Activated CD8-positive, alpha-beta T cell treated with anti-CD3 and anti-CD28 coated beads, Interleukin-2, amount 10 ng/mL, durations not matched to agents 7 days and 5 days (primary cell): Measurements from ENCODE around the gene HS3ST3A1. TPM values are rescaled to one million over a fixed set of nuclear protein-coding genes. Genes with fewer than 3 reads are reported as not detected.
"Not testable (repeated sequence)": the region's sequence is repeated elsewhere in the genome, so short reads cannot be mapped to it uniquely, and the experiment has no call there.

Experiments used
- ATAC-seq: fragments of 150-1000 bp; cut with Tn5 transposase; one replicate; pipeline ENCODE4 v1.10.0; 2021; ENCODE audit warnings: moderate library complexity
- CTCF ChIA-PET: fragments of 350-600 bp; sonication (Branson Sonifier 250); formaldehyde crosslinking; loops from one replicate; lab custom pipeline; 2021; ENCODE audit warnings: antibody characterized with exemption; lab: Charles Lee
- POLR2A ChIA-PET: fragments of 350-600 bp; sonication (Branson Sonifier 250); formaldehyde crosslinking; loops from one replicate; lab custom pipeline; 2021; ENCODE audit warnings: antibody characterized with exemption; lab: Charles Lee
- DNase-seq: peaks from one replicate; pipeline ENCODE4 v3.0.0-alpha.2; 2020
- H3K27ac Mint-ChIP-seq: one replicate; pipeline ENCODE4 v1.8.0; 2021; ENCODE audit warnings: mild to moderate bottlenecking, mixed read lengths
- H3K27me3 Mint-ChIP-seq: one replicate; pipeline ENCODE4 v1.8.0; 2021; ENCODE audit warnings: low read depth, mixed read lengths
- H3K36me3 Mint-ChIP-seq: one replicate; pipeline ENCODE4 v1.8.0; 2021; ENCODE audit warnings: low read depth, mixed read lengths
- H3K4me1 Mint-ChIP-seq: one replicate; pipeline ENCODE4 v1.8.0; 2021; ENCODE audit warnings: low read depth, mixed read lengths
- H3K4me3 Mint-ChIP-seq: one replicate; pipeline ENCODE4 v1.8.0; 2021; ENCODE audit warnings: mild to moderate bottlenecking, mixed read lengths
- H3K9me3 Mint-ChIP-seq: one replicate; pipeline ENCODE4 v1.8.0; 2022; ENCODE audit warnings: mixed read lengths; ENCODE audit not compliant: insufficient read depth
- total RNA-seq, 2 experiments: library from RNA; stranded (reverse); gene quantifications; one replicate each; pipeline ENCODE4 v1.2.3, GENCODE V29; 2021

The HS3ST3A1 gene
- total RNA-seq, 2 experiments from 2014 or later = not detected

- ChIA-PET CTCF (no interaction called here), POLR2A (no interaction called here)
- Mint-ChIP-seq H3K9me3 (no peaks in the 10 kb centered on the region), H3K4me1 (no peaks in the 10 kb centered on the region), H3K27ac (no peak overlapping the region), H3K27me3 (no peaks in the 10 kb centered on the region), H3K36me3 (no peaks in the 10 kb centered on the region), H3K4me3 (no peak overlapping the region)
- ATAC-seq (no peak), DNase-seq (no peak)
Measured at GRCh38 chr17:13498184-13498583, 103.5 kb downstream of the HS3ST3A1 start.

- H3K27ac Mint-ChIP-seq, H3K9me3 Mint-ChIP-seq, H3K4me3 Mint-ChIP-seq, CTCF ChIA-PET, H3K36me3 Mint-ChIP-seq, H3K4me1 Mint-ChIP-seq, H3K27me3 Mint-ChIP-seq, DNase-seq, POLR2A ChIA-PET, ATAC-seq: not testable (repeated sequence)
Measured at GRCh38 chr17:13496553-13497056, 105.1 kb downstream of the HS3ST3A1 start.

GRCh38 chr17:13495423-13495822, 106.3 kb downstream of the HS3ST3A1 start:
- Mint-ChIP-seq H3K27me3 (no peaks in the 10 kb centered on the region), H3K9me3 (no peaks in the 10 kb centered on the region), H3K27ac (no peak overlapping the region), H3K4me3 (no peak overlapping the region), H3K4me1 (peaks cover 5% of the 10 kb centered on the region), H3K36me3 (no peaks in the 10 kb centered on the region)
- ChIA-PET POLR2A (no interaction called here), CTCF (no interaction called here)
- DNase-seq = no peak
- no peak for ATAC-seq

GRCh38 chr17:13492737-13493122, 109.0 kb downstream of the HS3ST3A1 start:
- POLR2A ChIA-PET = no interaction called here
- Mint-ChIP-seq H3K36me3 (no peaks in the 10 kb centered on the region), H3K4me3 (no peak overlapping the region), H3K4me1 (peaks cover 5% of the 10 kb centered on the region), H3K27ac (no peak overlapping the region), H3K9me3 (no peaks in the 10 kb centered on the region), H3K27me3 (no peaks in the 10 kb centered on the region)
- no peak for DNase-seq
- ATAC-seq = no peak
- CTCF ChIA-PET = no interaction called here

- no peak overlapping the region for H3K27ac Mint-ChIP-seq
- H3K27me3 Mint-ChIP-seq = no peaks in the 10 kb centered on the region
- H3K36me3 Mint-ChIP-seq = no peaks in the 10 kb centered on the region
- ATAC-seq (no peak), DNase-seq (no peak)
- ChIA-PET POLR2A (no interaction called here), CTCF (no interaction called here)
- no peak overlapping the region for H3K4me3 Mint-ChIP-seq
- no peaks in the 10 kb centered on the region for H3K9me3 Mint-ChIP-seq
- H3K4me1 Mint-ChIP-seq = peaks cover 5% of the 10 kb centered on the region
Measured at GRCh38 chr17:13491916-13492736, 109.6 kb downstream of the HS3ST3A1 start.

GRCh38 chr17:13491491-13491890, 110.2 kb downstream of the HS3ST3A1 start:
- DNase-seq (no peak), ATAC-seq (no peak)
- H3K4me1 Mint-ChIP-seq = peaks cover 5% of the 10 kb centered on the region
- no peaks in the 10 kb centered on the region for H3K36me3 Mint-ChIP-seq
- no peaks in the 10 kb centered on the region for H3K27me3 Mint-ChIP-seq
- no peak overlapping the region for H3K4me3 Mint-ChIP-seq
- ChIA-PET POLR2A (no interaction called here), CTCF (no interaction called here)
- no peak overlapping the region for H3K27ac Mint-ChIP-seq
- no peaks in the 10 kb centered on the region for H3K9me3 Mint-ChIP-seq

- H3K4me3 Mint-ChIP-seq = no peak overlapping the region
- DNase-seq (no peak), ATAC-seq (no peak)
- H3K27me3 Mint-ChIP-seq = no peaks in the 10 kb centered on the region
- POLR2A ChIA-PET = no interaction called here
- H3K27ac Mint-ChIP-seq = no peak overlapping the region
- H3K4me1 Mint-ChIP-seq = peaks cover 5% of the 10 kb centered on the region
- no peaks in the 10 kb centered on the region for H3K9me3 Mint-ChIP-seq
- CTCF ChIA-PET = no interaction called here
- H3K36me3 Mint-ChIP-seq = no peaks in the 10 kb centered on the region
Measured at GRCh38 chr17:13490906-13491482, 110.7 kb downstream of the HS3ST3A1 start.

GRCh38 chr17:13490427-13490826, 111.3 kb downstream of the HS3ST3A1 start:
- H3K4me3 Mint-ChIP-seq = no peak overlapping the region
- no peak for ATAC-seq
- H3K4me1 Mint-ChIP-seq = peaks cover 5% of the 10 kb centered on the region
- no peak overlapping the region for H3K27ac Mint-ChIP-seq
- no peaks in the 10 kb centered on the region for H3K27me3 Mint-ChIP-seq
- DNase-seq = no peak
- no peaks in the 10 kb centered on the region for H3K36me3 Mint-ChIP-seq
- POLR2A ChIA-PET = no interaction called here
- H3K9me3 Mint-ChIP-seq = no peaks in the 10 kb centered on the region
- CTCF ChIA-PET = no interaction called here

- peaks cover 2% of the 10 kb centered on the region for H3K9me3 Mint-ChIP-seq
- H3K4me1 Mint-ChIP-seq = no peaks in the 10 kb centered on the region
- no peak overlapping the region for H3K4me3 Mint-ChIP-seq
- ATAC-seq (no peak), DNase-seq (no peak)
- no peaks in the 10 kb centered on the region for H3K36me3 Mint-ChIP-seq
- CTCF ChIA-PET = no interaction called here
- H3K27ac Mint-ChIP-seq = no peak overlapping the region
- POLR2A ChIA-PET = no interaction called here
- no peaks in the 10 kb centered on the region for H3K27me3 Mint-ChIP-seq
Measured at GRCh38 chr17:13485327-13485726, 116.4 kb downstream of the HS3ST3A1 start.

- H3K9me3 Mint-ChIP-seq = peaks cover 5% of the 10 kb centered on the region
- CTCF ChIA-PET = no interaction called here
- H3K36me3 Mint-ChIP-seq = no peaks in the 10 kb centered on the region
- no peak overlapping the region for H3K4me3 Mint-ChIP-seq
- no peak overlapping the region for H3K27ac Mint-ChIP-seq
- H3K27me3 Mint-ChIP-seq = no peaks in the 10 kb centered on the region
- DNase-seq (no peak), ATAC-seq (no peak)
- POLR2A ChIA-PET = no interaction called here
- no peaks in the 10 kb centered on the region for H3K4me1 Mint-ChIP-seq
Measured at GRCh38 chr17:13484020-13484419, 117.7 kb downstream of the HS3ST3A1 start.

- POLR2A ChIA-PET = no interaction called here
- no peaks in the 10 kb centered on the region for H3K27me3 Mint-ChIP-seq
- no peaks in the 10 kb centered on the region for H3K4me1 Mint-ChIP-seq
- peaks cover 5% of the 10 kb centered on the region for H3K9me3 Mint-ChIP-seq
- ATAC-seq (no peak), DNase-seq (no peak)
- CTCF ChIA-PET = no interaction called here
- H3K27ac Mint-ChIP-seq = no peak overlapping the region
- no peaks in the 10 kb centered on the region for H3K36me3 Mint-ChIP-seq
- H3K4me3 Mint-ChIP-seq = no peak overlapping the region
Measured at GRCh38 chr17:13480877-13481276, 120.9 kb downstream of the HS3ST3A1 start.

GRCh38 chr17:13478326-13478830, 123.4 kb downstream of the HS3ST3A1 start:
- H3K4me3 Mint-ChIP-seq = no peak overlapping the region
- no peak overlapping the region for H3K27ac Mint-ChIP-seq
- ChIA-PET POLR2A (no interaction called here), CTCF (no interaction called here)
- H3K36me3 Mint-ChIP-seq = no peaks in the 10 kb centered on the region
- H3K27me3 Mint-ChIP-seq = no peaks in the 10 kb centered on the region
- DNase-seq (no peak), ATAC-seq (no peak)
- peaks cover 5% of the 10 kb centered on the region for H3K9me3 Mint-ChIP-seq
- no peaks in the 10 kb centered on the region for H3K4me1 Mint-ChIP-seq
